Renal cortical epithelial cell (primary cell): Measurements from ENCODE around the gene ATP13A3. TPM values are rescaled to one million over a fixed set of nuclear protein-coding genes. Genes with fewer than 3 reads are reported as not detected.
A peak's percentile ranks its signal among the peaks of the same experiment; 100 is the strongest.

Source experiments
- DNase-seq: peaks from one replicate; pipeline ENCODE4 v3.0.0-alpha.2; 2011; ENCODE audit warnings: low read depth
- total RNA-seq: library from RNA; depleted of rRNA; stranded (reverse); fragments of >200 nt; gene quantifications from 2 replicates; pipeline ENCODE4 v1.2.3, GENCODE V29; 2014

The ATP13A3 gene
- total RNA-seq, 1 donor from 2014 or later: 600 TPM

DNA sequence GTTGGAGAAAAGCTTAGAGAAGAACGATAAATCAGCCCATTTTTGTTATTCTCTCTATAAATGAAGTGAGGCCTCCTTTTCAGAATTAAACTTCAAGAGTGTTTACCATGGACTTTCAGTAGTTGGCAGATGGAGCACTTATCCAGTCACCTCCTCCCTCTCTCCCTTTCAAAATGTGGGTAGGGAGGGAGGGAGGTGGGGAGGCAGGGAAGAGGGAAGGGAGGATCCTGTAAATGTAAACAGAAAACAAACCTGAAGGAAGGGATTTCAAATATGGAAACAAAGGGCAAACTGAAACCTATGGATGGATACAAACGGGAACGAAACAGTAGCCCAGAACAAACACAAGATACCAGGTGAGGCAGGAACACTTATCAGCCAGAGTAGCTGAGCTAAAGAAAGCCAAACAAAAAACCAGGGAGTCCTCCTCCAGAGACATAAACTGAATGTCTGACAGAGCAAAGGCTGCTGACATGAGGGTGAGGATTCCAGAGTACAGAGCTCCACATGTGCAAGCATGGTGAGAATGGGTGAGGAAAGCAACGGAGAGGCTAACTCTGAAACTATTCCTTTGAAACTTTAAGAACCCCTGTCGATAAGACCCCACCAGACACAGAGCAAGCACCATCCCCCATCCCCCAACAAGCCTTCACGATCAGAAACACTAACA lies 46.8 kb downstream of the ATP13A3 start:
- DNase-seq: no peak

DNA sequence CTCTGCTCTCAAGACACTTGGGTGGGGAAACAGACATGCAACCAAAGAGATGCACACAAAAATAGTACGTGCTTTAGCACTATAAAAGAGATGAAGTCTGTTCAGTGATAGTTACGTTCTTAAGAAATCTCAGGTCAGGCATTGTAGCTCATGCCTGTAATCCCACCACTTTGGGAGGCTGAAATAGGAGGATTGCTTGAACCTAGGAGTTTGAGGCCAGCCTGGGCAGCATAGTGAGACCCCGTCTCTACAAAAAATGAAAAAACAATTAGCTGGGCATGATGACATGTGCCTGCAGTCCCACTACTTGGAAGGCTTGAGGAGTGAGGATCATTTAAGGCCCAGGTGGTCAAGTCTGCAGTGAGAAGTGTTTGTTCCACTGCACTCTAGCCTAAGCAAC lies 52.3 kb downstream of the ATP13A3 start:
- no peak for DNase-seq

DNA sequence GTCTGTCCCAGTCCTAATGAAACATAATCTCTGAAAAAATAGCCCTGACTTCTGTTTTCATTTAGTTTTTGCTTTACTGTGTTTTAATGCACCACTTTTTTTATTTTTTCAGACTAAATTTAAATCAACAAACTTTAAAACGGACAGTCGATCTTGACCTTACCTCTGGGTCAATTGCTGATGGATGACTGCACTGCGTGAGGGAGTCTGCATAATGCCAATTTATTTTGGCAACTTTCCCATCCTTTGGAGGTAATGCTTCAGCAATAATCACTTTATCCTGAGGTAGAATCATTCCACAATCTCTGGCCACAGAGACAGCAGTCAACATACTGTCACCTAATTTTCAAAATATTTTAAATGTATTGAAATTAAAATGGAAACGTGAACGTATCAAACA lies 55.2 kb downstream of the ATP13A3 start:
- DNase-seq: no peak

DNA sequence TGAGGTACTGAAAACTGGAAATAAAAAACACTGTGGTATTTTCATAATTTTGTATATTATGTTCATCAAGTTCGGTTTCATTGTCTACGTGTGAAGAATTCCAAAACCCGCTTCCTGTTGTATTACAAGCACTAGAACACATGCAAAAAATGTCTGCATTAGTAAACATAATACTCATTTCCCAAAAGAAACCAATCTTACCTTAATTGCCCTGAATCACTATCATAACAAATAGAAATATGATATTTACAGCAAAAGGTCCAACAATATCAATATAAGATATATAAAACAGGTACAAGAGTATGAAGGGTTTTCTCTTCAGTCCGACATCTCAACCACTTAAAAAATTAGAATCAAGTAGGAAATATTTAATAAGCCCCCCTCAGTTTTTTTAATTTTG lies 61.4 kb downstream of the ATP13A3 start:
- DNase-seq: no peak

DNA sequence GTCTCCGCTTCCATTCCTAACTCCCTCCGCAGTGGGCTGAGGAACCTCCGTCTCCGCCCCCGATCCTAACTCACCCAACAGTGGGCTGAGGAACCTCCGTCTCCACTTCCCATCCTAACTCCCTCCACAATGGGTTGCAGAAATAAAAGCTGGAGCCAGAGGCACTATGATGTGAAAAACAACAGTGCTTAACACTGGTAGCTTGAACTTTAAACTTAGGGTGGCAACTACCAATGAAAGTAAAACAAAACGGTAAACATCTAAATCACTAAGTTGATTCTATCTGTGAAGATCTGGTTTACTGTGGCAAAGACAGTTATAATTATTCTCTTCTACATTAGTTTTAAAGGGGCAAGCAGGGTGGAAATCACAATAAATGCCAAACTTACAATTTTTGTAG lies 61.8 kb downstream of the ATP13A3 start:
- no peak for DNase-seq

DNA sequence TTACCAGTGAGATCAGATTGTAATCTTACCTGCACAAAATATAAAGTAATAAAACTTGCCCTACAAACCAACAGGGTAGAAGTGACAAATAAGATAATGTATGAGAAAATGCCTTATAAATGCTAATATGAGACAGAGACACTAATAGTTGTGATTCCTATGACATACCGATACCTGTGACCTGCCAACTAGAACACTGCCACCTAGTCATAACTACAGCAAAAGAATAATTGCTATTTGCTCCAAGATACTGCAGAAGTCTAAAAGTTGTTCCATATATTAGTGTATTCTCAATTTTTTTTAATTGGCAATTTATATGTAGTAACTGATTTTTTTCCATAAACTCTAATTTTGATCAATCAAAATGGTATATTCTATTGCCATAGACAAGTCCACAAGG lies 62.4 kb downstream of the ATP13A3 start:
- DNase-seq: no peak

DNA sequence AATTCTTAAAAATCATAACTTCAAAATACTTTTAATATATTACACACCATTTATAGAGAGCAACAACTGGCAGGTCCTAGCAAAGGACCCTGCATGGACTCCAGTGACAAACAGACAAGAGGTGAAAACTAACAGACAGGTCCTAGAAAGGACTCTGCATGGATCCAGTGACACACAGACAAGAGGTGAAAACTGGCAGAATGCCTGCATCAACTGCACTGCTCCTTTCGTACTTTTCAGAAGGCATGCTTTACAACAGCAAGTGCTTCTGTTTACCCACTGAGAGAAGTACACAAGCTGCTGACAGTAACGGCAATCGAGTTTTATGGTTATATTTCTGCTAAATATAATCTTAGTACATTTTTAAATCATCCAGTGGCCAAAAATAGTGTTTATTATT lies 63.5 kb downstream of the ATP13A3 start:
- no peak for DNase-seq

DNA sequence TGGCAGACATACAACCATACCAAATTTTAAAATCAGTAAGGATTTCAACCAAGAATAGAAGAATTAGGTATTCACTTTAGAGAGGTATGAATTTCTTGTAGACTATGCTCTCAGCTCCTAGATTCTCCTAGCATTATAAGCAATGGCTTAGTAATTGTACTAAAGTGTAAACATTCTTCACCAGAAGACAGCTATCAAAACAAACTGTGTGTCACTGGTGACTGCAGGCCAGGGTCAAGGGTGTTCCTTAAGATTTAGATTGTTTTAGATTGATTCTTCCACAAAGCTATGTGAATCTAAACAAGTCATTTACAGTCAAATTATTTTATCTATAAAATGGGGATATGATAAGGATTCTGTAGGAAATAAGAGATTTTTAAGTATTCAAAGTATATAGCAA lies 64.6 kb downstream of the ATP13A3 start:
- DNase-seq: peak; percentile 28

DNA sequence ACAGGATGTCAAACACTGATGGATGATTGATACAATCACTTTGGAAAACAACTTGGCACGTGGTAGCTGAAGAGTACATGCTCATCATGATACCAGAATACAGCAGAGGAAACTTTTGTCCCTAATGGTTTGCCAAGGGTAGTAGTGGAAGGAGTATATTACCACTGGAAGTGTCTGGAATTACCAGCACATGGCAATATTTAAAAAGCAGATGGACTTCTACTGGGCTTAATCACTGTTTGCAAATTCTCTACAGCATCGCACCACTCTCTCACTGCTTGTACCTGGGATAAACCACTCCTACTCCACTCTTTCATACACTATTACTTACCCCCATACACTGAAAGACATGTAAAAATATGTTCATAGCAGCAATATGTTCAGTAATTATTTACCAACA lies 68.1 kb downstream of the ATP13A3 start:
- DNase-seq: no peak

DNA sequence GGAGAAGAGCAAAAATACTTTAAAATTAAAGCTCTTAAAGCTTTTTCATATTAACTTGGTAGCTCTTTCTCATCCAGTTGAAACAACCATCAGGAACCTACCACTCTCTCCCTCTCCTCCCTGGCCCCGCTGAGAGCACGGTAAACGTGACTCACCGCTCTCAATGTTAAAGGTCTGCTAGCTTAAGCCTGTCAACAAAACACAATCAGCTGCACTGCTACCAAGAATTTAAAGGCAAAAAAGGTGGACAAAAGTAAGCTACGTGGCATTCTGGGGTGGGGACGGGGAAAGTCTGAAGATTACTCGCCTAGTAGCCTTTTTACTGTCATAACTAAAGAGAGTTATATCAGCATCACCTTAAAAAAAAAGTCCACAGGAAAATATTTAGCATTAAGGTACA lies 79.4 kb downstream of the ATP13A3 start:
- peak; percentile 41 for DNase-seq

DNA sequence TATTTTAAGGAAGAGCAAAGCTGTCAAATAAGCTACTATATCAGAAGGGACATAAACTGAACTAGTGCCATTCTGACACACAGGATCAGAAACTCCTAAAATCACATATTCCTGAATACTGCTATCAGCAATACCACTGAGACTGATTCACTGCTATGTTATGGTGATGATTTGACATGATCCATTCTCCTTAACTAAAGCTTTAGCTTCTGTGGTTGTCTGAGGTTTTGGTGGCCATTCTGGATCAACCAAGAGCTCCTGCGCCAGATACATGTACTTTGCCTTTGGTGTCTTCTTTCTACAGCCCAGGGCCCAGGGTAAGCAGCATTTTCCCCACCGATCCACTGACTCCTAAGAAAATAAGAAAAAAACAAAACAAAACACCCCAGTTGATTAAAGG lies 81.0 kb downstream of the ATP13A3 start:
- DNase-seq: no peak

DNA sequence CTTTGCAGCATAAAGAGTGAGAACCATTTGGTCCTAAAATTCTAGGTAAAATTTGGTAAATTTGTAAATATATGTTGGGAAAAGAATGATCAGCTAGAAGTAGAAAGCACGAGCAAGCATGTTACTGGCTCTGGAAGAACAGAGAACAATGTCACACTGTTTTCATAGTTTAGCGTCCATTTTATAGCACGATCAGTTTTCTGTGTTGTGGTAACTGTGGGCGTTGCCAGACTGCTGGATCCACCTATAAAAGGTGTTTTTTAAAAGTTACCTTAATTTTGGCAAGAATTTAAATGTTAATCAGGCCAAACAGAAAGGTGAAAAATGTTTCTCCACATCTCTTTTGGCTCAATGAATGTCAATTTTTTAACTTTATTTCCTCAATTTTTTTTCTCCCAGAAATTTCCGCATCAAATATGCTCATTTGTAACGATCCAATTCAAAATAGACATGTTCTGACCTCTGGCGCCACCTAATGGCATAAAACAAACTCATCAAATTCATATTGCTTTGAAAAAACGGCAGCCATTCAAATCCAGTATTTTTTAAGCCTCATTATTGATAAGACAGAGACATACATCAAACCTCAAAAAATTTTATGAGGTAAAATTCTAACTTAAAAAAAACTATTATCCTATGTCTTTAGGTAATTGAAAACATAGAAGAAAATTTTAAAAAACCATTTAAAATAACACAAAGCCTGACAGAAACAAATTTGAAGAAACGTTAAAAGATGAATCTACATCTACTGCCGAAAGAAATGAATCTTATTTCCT lies 82.2 kb downstream of the ATP13A3 start:
- DNase-seq: peak; percentile 43

DNA sequence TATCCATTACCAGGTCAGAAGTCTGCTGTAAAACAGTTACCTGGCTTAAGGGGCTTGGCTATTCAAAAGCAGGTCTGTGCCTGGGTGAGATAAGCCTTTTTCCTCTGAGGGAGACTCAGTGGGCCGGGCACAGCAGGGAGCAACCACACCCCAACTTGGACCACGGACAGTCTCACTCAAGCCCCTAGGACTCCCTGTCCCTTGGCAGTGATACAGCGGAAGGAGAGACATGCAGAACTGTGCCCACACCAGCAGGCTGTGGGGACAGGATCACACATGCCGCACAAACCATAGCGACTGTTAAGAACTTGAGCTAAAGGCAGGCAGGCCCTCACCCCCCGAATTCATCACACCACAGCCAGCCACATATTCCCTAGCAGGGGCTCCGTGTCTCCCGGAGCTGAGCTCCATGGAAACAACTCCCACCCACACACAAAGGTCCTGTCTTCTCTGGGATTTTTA lies 84.9 kb downstream of the ATP13A3 start:
- no peak for DNase-seq

DNA sequence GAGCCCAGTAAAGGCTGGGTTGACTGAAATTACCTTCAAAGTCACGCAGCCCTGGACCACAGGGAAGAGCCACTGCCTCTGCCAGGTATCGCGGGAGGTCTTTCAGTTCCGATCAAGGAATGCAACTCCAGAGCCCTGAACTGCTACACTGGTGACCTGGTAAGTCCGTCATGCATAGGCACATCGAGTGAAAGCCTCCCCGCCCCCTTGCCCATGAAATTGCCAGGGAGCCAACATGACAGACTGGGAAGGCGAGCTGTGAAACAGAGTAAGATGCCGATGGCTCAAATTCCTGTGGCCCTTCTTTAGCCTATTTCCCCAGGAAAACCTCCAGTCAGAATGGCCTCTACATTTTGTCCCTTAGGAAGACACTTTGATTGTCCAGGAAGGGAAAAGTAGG lies 85.5 kb downstream of the ATP13A3 start:
- DNase-seq: no peak

DNA sequence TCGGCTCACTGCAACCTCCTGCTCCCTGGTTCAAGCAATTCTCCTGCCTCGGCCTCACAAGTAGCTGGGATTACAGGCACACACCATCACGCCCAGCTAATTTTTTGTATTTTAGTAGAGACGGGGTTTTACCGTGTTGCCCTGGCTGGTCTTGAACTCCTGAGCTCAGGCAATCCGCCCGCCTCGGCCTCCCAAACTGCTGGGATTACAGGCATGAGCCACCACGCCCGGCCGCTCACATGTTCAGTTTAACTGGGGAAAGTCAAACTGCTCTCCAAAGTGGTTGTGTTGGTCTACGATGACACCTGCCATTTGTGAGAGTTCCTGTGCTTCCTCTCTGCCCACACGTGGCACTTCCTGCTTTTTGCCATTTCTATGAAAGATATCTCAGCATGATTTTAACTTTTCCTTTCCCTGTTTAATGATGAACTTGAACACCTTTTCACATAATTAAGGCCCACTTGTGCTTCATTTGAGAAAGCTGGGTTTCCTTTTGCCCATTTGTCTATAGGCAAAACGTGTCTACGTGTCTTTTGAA lies 86.9 kb downstream of the ATP13A3 start:
- no peak for DNase-seq

DNA sequence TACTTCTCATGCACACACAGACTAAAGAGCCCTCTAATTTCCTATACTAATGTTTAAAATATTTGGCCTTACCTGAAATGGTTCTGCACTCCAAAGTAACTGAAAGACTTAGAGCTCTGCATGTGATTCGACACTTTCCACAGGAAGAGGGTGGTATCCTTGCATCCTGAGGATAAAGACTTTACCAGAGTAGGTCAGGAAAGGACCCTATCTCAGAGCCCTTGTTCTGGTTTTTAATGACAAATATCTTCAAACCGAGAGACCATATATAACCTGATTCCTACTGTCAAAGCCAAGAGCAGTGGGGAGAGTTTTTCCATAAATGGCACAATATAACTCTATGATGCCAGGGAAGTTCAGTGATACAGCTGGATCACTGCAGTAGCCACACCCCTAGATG lies 87.6 kb downstream of the ATP13A3 start, which contains the start of gene GP5:
Gene GP5 (minus strand): TSS at position 101 of the 400 bp plus-strand sequence. CDS start 984 bp downstream, outside the sequence.
- no peak for DNase-seq

DNA sequence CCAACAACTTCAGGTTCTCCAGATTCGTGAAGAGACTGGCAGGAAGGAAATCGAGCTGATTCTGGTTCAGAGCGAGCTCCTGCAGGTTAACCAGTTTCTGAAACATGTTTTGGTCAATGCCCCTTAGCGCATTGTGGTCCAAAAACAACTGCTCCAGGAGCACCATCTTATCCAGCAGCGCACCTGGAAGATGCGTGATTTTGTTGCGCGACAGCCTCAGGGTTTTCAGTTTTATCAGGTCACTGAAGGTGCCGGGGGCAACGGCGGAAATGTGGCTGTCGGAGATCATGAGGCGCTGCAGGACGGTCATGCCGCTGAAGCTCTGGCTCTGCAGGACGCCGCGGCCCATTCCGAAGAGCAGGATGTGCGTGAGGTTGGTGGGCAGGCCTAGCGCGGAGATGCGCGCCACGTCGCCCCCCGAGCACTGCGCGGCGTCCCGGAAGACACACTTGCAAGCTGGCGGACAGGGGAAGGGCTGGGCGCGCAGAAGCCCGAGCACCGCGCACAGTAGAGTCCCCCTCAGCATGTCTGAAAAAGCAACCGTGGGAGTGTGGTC lies 89.0 kb downstream of the ATP13A3 start:
- no peak for DNase-seq

DNA sequence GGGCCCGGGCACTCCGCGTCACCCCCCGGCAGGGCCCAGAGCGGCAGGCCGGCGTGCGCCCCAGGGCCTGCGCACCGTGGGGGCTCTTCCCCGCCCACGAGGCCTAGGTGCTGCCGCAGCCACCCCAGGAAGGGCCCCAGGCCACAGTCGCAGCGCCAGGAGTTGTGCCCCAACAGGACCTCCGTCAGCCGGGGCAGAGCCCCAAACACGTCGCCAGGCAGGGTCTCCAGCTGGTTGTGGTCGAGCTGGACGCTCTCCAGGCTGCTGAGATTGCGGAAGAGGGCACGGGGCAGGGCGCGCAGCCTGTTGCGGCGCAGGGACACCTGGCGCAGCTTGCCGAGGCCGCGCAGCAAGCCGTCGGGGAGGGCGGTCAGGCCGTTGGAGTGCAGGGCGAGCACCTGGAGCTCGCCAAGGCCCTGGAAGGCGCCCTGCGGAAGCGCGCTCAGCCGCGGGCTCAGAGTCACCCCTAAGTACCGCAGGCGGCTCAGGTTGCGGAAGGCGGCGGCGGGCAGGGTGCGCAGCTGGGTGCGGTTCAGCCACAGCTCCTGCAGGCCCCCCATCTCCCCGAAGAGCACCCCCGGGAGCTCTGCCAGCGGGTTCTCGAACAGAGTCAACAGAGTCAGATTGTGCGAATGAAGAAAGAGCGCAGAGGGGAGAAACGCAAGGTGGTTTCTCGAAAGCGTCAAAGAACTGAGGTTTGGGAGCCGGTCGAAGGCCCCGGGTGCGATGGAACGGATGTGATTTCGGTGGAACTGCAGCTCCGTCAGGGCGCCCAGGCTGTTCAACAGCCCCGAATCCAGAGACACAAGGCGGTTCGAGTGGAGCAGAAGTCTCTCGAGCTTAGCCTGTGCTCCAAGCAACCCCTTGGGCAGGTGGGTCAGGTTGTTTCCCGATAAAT lies 89.7 kb downstream of the ATP13A3 start:
- no peak for DNase-seq

DNA sequence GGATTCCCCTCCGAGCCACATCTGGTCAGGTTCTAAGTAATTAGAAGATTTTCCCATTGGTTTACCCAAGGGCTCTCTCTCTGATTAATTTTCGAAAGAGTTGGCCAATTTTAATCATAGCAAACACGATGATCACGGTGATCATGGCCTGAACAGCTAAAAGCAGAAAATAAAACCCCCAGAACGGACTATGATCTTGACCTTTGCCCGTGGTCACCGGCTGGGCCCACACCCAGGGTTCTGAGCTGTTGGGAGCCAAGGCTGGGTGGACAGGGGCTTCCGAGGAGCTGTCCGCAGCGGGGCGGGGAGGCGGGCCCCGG lies 90.3 kb downstream of the ATP13A3 start:
- no peak for DNase-seq

DNA sequence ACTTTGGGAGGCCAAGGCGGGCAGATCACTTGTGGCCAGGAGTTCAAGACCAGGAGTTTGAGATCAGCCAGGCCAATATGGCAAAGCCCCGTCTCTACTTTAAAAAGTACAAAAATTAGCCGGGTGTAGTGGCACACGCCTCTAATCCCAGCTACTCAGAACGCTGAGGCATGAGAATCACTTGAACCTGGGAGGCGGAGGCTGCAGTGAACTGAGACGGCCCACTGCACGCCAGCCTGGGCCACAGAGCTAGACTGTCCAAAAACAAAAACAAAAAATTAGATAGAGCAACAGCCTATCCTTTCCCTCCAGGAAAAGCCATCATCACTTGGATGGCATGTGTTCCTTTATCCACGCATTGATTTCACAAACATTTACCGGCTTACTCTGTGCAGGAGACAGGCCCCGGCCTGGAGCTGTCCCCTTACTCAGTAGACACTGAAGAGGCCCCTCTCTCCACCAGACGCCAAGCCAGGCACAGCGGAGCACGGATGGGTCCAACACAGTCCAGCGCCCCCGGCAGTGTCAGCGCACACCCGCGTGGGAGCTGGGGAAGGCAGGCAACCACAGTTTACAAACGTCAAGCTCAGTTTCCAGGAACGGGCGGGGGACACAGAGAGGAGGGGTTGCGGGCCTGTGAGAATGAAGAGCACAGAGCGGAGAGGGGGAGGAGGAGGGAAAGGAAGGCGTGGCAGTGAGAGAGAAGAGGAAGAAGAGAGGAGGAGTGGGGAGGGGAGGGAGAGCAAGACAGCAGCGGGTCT lies 90.8 kb downstream of the ATP13A3 start:
- peak; percentile 33 for DNase-seq

DNA sequence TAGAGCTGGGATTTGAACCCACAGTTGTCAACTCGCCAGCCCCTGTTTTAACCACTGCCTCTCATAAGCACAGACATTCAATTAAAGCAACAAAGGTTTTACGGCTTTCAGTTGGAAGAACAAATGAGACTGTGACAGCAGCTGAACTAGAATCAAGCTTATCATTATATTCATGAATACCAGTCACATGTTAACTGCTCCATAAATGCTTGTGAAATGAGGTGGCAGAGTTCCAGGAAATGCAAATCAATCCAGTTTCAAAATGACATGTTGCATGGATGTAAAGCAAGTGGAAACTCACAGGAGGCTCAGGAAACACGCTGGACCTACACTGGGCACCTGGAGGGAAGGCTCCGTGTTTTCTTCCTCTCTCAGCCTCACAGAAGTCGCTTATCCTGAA lies 91.6 kb downstream of the ATP13A3 start:
- DNase-seq: peak; percentile 73
